CD4-positive, alpha-beta T cell treated with Interleukin-4 for 4 hours (primary cell): ENCODE measurements around the gene PRICKLE2.

Experiments
- DNase-seq: peaks from one replicate; pipeline ENCODE4 v3.0.0-alpha.2; 2020

The PRICKLE2 gene

GRCh38 chr3:64187065-64187959 is 38.0 kb downstream of the PRICKLE2 start:
- DNase-seq = no peak

- DNase-seq = no peak
Observed at GRCh38 chr3:64186667-64187064, 38.6 kb downstream of the PRICKLE2 start.

DNA sequence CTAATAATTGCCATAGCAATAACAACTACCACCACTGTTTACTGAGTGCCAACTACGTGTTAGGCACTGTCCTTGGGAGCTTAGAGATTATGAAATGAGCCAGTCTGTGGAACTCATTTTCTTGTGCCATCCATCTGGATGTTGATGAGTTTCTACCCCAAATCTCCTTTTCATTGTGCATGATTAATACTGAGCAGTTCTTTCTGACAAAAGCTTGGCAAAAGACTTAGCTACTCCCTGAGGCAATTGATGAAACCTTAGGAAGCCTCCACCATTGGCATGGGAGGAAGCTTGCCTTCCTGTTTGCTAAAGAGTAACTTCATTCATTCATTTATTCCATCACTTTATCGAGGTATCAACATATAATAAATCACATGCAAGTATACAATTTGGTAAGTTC is 39.8 kb downstream of the PRICKLE2 start:
- no peak for DNase-seq

DNA sequence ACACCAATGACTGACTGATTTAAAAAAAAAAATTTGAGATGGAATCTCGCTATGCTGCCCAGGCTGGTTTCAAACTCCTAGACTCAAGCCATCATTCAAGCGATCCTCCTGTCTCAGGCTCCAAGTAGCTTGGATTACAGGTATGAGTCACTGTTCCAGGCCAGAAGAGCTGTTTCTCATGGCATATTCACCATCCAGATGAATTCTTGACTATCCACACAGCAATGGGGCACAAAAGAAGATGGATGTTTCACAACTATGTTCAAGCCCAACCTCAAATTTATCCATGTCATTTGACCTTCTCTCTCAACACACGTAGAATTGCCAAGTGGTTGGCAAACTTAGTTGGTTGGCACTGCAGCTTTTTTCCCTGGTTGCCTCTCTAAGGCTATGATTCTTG is 40.6 kb downstream of the PRICKLE2 start:
- no peak for DNase-seq

DNA sequence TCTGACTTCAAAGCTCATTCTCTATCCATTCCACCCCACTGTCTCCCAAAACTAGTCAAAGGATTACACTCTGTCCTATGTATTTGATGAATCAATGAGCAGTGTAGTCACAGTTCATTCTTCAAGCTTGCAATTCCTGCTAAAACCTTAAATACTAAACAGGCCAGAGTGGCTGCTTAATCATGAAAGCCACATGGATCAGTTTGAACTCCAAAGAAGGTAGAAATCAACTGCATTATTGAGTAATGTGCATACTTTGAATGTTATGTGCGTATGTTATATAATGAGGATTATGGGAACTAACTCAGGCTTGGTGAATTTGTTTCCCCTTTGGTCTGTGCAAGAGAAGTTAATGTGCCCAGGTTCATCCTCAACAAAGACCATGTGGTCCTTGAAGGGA is 45.4 kb downstream of the PRICKLE2 start:
- DNase-seq = no peak

DNA sequence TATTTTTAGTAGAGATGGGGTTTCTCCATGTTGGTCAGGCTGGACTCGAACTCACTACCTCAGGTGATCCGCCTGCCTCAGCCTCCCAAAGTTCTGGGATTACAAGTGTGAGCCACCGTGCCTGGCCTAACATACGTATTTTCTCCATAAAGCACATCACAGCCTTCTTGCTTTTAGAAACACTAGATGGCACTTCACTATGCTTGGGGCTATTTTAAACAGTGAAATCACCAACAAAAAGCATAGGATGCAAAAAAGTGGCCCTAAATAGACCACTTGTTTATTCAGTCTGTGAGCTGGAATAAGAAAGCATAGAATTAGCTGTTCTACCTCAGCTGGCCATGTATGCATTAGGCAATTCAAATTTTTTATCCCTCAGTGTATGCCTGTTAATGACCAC is 46.0 kb downstream of the PRICKLE2 start:
- no peak for DNase-seq

GRCh38 chr3:64178419-64178818 is 46.8 kb downstream of the PRICKLE2 start:
- DNase-seq = no peak

GRCh38 chr3:64176461-64176996 is 48.7 kb downstream of the PRICKLE2 start:
- DNase-seq = no peak

- DNase-seq = no peak
Observed at GRCh38 chr3:64174328-64174727, 50.9 kb downstream of the PRICKLE2 start.

DNA sequence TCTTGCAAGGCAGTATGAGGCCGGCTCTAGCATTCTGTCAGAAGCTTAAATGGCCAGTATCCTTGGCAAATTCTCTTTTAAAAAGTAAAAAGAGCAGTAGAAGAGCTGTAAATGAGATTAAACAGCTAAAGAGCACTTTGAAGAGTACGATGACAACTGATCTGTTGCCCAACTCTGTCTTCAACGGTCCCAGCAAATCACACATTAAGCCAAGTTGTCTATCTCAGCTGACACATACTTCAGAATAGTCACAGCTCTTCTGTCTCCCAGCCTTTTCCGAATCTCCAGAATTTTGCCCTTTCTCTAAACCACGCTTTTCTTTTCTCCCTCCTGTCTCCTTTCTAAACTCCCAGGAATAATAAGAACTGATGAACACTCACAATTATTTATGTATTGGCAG is 51.7 kb downstream of the PRICKLE2 start:
- DNase-seq = no peak

DNA sequence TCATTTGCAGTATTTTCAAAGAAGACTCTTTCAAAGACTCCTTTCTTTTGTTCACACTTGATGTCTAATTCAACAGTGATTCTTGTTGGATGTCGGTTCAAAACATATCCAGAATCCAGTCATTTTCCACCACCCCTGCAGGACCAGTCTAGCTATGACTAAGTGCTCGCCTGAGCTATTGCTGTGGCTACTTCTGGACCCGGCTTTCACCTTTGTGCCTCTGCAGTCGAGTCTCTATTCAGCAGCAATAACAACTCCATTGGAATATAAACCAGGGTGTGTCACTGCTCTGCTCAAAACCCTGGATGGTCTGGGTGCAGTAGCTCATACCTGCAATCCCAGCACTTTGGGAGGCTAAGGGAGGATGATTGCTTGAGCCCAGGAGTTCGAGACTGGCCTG is 55.0 kb downstream of the PRICKLE2 start:
- DNase-seq = no peak

GRCh38 chr3:64167868-64168267 is 57.4 kb downstream of the PRICKLE2 start:
- no peak for DNase-seq

DNA sequence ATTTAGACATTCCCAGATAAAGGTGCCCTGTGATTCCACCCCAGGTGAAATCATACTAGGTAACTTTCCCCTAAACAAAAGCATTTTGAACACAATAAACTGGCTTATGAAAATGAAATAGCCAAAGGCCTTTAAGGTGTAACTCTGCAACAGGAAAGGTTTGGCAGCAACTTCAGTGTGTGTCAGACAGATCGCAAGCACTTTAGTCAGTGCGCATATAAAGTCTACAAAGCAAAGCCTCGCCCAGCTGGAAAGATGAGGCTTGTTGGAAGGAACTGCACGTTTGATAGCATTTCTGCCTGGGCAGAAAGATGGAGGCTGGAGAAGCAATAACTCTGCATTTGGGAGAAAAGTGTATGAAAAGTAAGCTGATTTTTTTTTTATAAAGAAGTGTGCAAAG is 57.9 kb downstream of the PRICKLE2 start:
- DNase-seq = no peak

DNA sequence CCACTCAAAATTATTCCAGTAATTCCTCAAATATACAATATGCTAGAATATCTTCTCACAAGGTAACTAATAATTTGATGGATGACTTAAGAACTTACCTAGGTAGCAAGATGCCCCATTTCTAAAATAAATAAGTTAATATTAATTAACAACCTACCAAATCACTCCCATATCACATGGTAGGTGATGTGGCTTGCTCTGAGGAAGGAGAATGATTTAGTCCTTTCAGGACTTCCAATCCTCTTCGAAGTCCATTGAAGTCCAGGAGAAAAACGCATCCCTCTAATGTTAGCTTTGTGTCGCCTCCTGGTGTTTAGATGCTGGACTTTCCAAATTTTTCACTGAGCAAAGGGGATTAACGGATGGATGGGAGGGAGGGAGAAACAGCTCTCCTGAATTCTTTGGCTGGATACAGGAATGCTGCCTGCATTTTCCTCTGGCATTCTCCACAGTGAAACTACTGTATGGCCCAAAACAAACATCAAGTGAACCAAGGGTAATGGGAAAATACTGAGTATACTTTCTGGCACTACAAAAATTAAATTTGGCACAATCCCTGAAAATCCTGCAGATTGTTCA is 58.6 kb downstream of the PRICKLE2 start:
- DNase-seq = no peak

- DNase-seq = no peak
Observed at GRCh38 chr3:64164349-64164748, 60.9 kb downstream of the PRICKLE2 start.

- no peak for DNase-seq
Observed at GRCh38 chr3:64163755-64164148, 61.5 kb downstream of the PRICKLE2 start.

DNA sequence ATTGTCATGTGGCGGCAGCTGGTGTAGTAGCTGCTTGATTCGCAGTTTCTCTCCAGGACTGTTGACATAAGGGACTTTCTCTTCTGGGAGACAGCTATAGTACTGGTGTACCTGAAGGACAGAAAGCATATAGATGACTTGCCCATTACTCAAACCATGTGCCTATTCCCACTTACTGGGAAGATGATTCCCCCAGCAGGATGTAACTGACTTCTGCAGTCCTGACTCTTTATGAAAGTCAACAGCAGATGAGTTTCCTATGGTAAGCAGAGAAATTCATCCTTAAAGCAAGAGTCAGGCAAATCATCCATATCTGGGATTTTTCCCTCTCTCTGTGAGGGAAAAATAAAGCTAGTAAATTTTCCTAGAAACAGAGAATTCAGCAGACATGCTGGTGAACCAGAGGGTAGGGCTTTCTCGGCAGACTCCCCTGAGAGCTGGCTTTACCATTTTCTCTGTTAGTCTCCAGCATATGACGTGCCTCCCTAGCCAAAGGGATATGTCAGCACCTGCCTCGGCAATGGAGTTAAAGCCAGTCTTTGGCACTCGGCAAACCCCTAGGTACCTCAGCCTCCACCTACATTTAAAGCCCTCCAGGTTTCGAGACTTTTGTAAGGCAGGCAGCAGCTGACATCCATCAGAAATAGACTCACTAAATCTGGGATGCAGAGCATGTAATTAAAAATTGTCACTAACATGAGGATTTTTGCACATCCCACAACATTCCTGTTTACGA is 62.1 kb downstream of the PRICKLE2 start:
- no peak for DNase-seq

- no peak for DNase-seq
Observed at GRCh38 chr3:64161481-64161952, 63.7 kb downstream of the PRICKLE2 start.

- no peak for DNase-seq
Observed at GRCh38 chr3:64160000-64160695, 65.1 kb downstream of the PRICKLE2 start.

- no peak for DNase-seq
Observed at GRCh38 chr3:64158334-64158733, 66.9 kb downstream of the PRICKLE2 start.

GRCh38 chr3:64157150-64158035 is 67.9 kb downstream of the PRICKLE2 start:
- DNase-seq = no peak

DNA sequence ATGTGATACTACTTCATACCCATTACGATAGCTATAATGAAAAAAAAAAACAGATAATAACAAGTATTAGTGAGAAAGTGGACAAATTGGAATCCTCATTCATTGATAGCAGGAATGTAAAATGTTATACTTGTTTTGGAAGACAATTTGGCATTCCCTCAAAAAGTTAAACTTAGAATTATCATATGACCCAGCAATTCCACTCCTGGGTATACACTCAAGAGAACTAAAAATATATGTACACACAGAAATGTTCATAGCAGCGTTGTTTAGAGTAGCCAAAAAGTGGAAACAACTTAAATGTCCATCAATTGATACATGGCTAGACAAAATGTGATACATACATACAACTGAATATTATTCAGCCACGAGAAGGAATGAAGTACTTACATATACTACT is 69.9 kb downstream of the PRICKLE2 start:
- no peak for DNase-seq
